GM12891 (cell line): ENCODE data around the gene TNNT1. TPM values are rescaled to one million over a fixed set of nuclear protein-coding genes. Genes with fewer than 3 reads are reported as not detected.

Experiments
- DNase-seq: peaks from one replicate; pipeline ENCODE4 v3.0.0; 2011; ENCODE audit warnings: low spot score; ENCODE audit not compliant: insufficient read length
- FAIRE-seq: peaks from 2 replicates; lab custom pipeline; 2011; peaks lifted over from hg19 to GRCh38; lab: Jason Lieb, UNC
- PAX5 ChIP-seq: IDR thresholded peaks from 2 replicates; pipeline ENCODE4 v1.6.1; 2011; ENCODE audit warnings: low read length, moderate library complexity, mild to moderate bottlenecking; ENCODE audit not compliant: insufficient read depth, severe bottlenecking
- POLR2A ChIP-seq: IDR thresholded peaks from 2 replicates; pipeline ENCODE4 v1.6.1; 2011; ENCODE audit warnings: low read depth, low read length, control low read depth
- POLR2AphosphoS5 ChIP-seq: IDR thresholded peaks from 2 replicates; pipeline ENCODE4 v1.6.1; 2011; ENCODE audit warnings: low read depth, low read length, control low read depth
- POU2F2 ChIP-seq: IDR thresholded peaks from 2 replicates; pipeline ENCODE4 v1.6.1; 2011; ENCODE audit warnings: low read depth, mild to moderate bottlenecking, control low read depth, low read length, moderate library complexity
- SPI1 ChIP-seq: IDR thresholded peaks from 2 replicates; pipeline ENCODE4 v1.6.1; 2011; ENCODE audit warnings: low read depth, low read length, control low read depth
- TAF1 ChIP-seq: IDR thresholded peaks from 2 replicates; pipeline ENCODE4 v1.6.1; 2011; ENCODE audit warnings: low read depth, low read length, control low read depth
- polyA plus RNA-seq: library from polyadenylated mRNA; unstranded; fragments of >200 nt; gene quantifications from one replicate; pipeline ENCODE4 v1.2.1, GENCODE V29; 2012; ENCODE audit warnings: low read depth, missing spikeins, inconsistent platforms; ENCODE audit not compliant: missing spikeins

The TNNT1 gene, protein sequence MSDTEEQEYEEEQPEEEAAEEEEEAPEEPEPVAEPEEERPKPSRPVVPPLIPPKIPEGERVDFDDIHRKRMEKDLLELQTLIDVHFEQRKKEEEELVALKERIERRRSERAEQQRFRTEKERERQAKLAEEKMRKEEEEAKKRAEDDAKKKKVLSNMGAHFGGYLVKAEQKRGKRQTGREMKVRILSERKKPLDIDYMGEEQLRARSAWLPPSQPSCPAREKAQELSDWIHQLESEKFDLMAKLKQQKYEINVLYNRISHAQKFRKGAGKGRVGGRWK
- not detected for polyA plus RNA-seq

GRCh38 chr19:55149078-55150003, at the start of gene TNNT1:
TNNT1 (minus strand) TSS chr19:55149206; CDS start chr19:55147157, 2,049 bp downstream.
- TF ChIP-seq POLR2A: no peak
- TF ChIP-seq POLR2AphosphoS5: no peak
- no peak for TF ChIP-seq TAF1
- no peak for TF ChIP-seq PAX5
- no peak for TF ChIP-seq POU2F2
- no peak for TF ChIP-seq SPI1
- no peak for FAIRE-seq
- no peak for DNase-seq

- no peak for DNase-seq
- FAIRE-seq: no peak
- TF ChIP-seq SPI1 (no peak), POLR2AphosphoS5 (no peak), PAX5 (no peak), TAF1 (no peak), POU2F2 (no peak), POLR2A (no peak)
These were observed 49.6 kb upstream of the TNNT1 start for GRCh38 chr19:55198651-55199050.

DNA sequence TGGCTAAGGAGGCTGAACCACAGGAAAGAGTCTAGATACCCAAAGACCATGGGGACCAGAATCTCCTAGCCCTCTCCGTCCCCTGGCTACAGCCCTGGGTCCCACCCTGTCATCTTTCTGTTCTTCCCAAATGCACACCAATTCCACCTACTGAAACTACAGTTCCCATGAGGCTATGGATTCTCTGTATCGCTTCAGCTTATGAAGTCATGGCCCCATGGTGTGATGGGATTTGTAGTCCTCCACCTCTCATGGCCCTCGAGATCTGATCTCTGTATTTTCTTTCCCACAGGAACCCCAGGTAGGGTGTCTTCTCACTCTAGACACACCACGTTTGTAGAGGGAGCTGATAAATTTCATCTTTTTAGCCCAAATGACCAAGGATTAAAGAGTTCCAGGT, 48.5 kb upstream of the TNNT1 start:
- FAIRE-seq: no peak
- no peak for DNase-seq
- TF ChIP-seq POLR2AphosphoS5 (no peak), POLR2A (no peak), TAF1 (no peak), SPI1 (no peak), POU2F2 (no peak), PAX5 (no peak)

DNA sequence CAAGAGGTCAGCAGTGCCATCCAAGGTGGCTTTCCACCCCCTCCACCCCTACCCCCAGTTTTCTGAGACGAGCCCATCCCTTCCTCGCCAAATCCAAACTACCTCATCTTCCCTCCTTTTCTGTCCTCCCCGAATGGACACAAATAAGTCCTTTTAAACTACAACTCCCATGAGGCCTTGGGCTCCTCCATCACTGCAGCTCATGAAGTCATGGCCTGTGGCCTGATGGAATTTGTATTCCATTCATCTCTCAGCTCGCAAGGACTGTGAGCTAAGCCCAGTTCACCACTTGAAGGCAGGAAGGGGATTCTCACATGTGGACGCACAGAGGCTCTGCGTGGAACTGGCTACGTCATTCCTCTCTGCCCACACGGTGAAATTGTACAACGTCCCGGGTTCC, 47.8 kb upstream of the TNNT1 start:
- no peak for TF ChIP-seq PAX5
- TF ChIP-seq TAF1: no peak
- no peak for TF ChIP-seq POU2F2
- TF ChIP-seq SPI1: no peak
- TF ChIP-seq POLR2A: no peak
- TF ChIP-seq POLR2AphosphoS5: no peak
- DNase-seq: no peak
- FAIRE-seq: no peak

GRCh38 chr19:55193481-55193880, 44.5 kb upstream of the TNNT1 start:
- TF ChIP-seq POLR2A: no peak
- no peak for TF ChIP-seq TAF1
- no peak for TF ChIP-seq POLR2AphosphoS5
- no peak for TF ChIP-seq POU2F2
- TF ChIP-seq SPI1: no peak
- no peak for TF ChIP-seq PAX5
- DNase-seq: no peak
- no peak for FAIRE-seq

GRCh38 chr19:55189403-55189835, 40.4 kb upstream of the TNNT1 start:
- FAIRE-seq: no peak
- DNase-seq: no peak
- no peak for TF ChIP-seq POU2F2
- TF ChIP-seq POLR2AphosphoS5: no peak
- no peak for TF ChIP-seq PAX5
- TF ChIP-seq SPI1: no peak
- no peak for TF ChIP-seq TAF1
- no peak for TF ChIP-seq POLR2A

DNA sequence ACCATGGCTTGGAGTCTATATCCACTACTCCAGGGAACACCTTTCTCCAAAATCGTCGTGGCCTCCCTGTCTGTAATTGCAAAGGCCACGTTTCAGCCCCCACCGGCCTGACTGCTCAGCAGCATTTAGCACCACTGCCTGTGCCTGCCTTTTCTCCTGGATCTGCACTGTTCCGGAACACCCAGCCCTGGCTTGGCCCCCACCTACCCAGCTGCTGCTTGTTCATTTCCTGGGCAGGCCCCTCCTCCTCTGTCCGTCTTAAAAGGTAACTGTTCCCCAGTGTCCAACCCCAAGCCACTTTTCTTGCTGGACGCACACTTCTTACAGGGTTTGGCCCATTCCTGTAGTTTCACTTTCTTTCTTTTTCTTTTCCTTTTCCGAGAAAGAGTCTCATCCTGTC, 39.6 kb upstream of the TNNT1 start:
- TF ChIP-seq SPI1: no peak
- TF ChIP-seq POU2F2: no peak
- TF ChIP-seq PAX5: no peak
- TF ChIP-seq POLR2A: no peak
- no peak for TF ChIP-seq TAF1
- TF ChIP-seq POLR2AphosphoS5: no peak
- FAIRE-seq: no peak
- no peak for DNase-seq

DNA sequence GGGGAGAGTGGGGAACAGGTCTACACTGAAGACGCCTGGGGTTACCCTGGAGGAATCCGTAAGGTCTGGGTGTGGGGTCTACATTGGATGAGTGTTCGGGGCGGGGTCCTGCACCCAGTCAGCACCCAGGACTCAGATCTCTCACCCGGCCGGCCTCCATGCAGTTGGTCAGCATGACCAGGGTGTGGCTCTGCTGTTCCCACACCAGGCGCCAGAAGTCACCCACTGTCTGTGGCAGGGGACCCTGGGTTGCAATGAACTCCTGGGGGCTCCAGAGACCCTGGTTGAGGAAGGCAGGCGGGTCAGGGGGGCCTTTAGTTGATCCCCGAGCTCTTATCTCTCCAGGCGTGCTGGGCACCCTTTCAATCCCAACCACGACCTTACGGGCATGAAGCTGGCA, 37.1 kb upstream of the TNNT1 start:
- TF ChIP-seq POU2F2 (no peak), PAX5 (no peak), POLR2A (no peak), SPI1 (no peak), POLR2AphosphoS5 (no peak), TAF1 (no peak)
- FAIRE-seq (no peak), DNase-seq (no peak)

DNA sequence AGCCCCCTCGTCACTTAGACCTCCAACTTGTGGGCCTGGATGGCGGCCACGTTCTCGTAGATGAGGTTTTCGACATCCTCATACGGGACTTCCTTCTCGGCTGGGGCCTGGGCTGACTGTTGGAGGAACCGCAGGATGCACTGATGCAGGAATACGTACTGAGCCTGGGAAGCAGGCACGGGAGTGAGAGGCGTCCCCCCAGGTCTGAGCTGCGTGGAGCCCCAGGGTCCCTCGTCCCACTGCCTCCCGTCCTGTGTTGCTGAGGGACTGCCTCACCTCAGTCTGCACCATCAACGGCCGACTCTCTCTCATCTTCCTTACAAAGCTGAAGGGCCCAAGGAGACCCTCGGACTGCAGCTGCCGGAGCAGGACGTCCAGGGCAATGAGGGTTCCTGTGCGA, 32.7 kb upstream of the TNNT1 start:
- TF ChIP-seq POLR2A (no peak), POLR2AphosphoS5 (no peak), SPI1 (no peak), PAX5 (no peak), TAF1 (no peak), POU2F2 (no peak)
- no peak for DNase-seq
- no peak for FAIRE-seq
